ENCODE measurements around the gene KAZN.

DNA sequence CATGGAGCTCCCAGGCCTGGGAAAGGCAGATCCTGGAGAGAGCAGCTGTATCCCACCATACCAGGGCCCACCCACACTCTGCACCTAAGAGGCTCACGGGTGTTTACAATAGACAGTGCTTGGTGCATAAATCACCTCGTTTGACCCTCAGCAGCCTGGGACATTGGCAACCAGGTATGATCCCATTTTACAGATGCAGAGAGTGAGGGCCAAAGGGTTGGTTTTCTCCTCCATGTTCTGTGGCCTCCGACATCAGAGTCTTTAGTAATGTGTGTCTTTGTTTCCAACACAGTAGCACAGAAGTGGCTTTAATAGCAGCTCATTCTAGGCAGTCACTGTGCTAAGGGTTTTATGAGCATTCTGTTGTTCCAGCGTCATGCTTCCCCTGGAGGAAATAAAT is 176.5 kb downstream of the KAZN start:
- TF ChIP-seq, protein P1, sequence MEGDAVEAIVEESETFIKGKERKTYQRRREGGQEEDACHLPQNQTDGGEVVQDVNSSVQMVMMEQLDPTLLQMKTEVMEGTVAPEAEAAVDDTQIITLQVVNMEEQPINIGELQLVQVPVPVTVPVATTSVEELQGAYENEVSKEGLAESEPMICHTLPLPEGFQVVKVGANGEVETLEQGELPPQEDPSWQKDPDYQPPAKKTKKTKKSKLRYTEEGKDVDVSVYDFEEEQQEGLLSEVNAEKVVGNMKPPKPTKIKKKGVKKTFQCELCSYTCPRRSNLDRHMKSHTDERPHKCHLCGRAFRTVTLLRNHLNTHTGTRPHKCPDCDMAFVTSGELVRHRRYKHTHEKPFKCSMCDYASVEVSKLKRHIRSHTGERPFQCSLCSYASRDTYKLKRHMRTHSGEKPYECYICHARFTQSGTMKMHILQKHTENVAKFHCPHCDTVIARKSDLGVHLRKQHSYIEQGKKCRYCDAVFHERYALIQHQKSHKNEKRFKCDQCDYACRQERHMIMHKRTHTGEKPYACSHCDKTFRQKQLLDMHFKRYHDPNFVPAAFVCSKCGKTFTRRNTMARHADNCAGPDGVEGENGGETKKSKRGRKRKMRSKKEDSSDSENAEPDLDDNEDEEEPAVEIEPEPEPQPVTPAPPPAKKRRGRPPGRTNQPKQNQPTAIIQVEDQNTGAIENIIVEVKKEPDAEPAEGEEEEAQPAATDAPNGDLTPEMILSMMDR (optimal IDR thresholded peaks at IDR 0.05 in 1 of 3, IDR thresholded peaks at IDR 0.05 in 1 of 3, conservative IDR thresholded peaks at IDR 0.05 in 1 of 3; ENCODE audit: extremely low read depth in 1 of 3, insufficient read depth in 2 of 3, low read length in 3 of 3) = no peak
- TF ChIP-seq EZH2 (IDR thresholded peaks at IDR 0.05; ENCODE audit: low read length) = no peak
